ENCODE data around the gene KRT15. TPM values are rescaled to one million over a fixed set of nuclear protein-coding genes. Genes with fewer than 3 reads are reported as not detected.

KRT15 gene
- total and polyA plus RNA-seq, 2 of the 4 experiments (the other 2 are of a cell fraction), result 2.9 to 5.3 TPM

DNA sequence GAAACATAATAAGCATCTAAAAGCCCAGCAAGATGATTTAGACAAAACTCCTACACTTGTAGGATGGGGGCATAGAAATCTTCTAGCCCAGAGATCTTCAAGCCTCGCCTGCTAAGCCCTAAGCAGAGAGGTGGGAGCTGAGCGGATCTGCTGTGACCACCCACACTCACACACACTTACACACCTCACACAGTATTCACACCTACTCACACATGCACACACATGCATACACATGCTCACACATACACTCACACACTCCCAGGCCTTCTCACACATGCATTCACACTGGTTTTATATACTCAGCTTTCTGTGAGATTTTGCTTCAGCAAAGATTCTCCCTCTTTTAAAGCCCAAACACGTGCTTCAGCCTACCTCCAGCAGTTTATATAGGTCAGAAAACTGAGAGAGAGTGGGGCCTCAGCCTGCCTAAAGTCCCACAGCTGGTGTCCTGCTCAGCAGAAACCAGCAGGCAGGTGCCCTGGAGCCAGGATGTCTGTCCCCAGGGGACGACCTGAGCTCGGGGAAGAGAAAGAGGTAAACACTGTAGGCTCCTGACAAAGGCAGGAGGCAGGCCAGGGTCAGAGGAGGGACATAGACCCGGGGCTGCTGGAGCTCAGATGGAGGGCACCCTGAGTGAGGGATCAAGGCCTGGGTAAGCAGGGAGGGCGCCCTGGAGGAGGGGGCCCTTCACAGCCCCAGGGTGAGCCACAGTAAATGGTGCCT lies 21.4 kb upstream of the KRT15 start:
- H3K9me3 ChIP-seq (ENCODE audit: control insufficient read depth, insufficient read depth, low read length), result no peaks in the 10 kb centered on the region
- in situ Hi-C loops (cut with MboI; ENCODE audit: low sequenced_read_pairs) (no loop called here), intact Hi-C loops (cut with micrococcal nuclease) (no loop called here), dilution Hi-C loops (cut with HindIII; ENCODE audit: low sequenced_read_pairs, unreplicated experiment) (no loop called here)
- H2BK20ac ChIP-seq (ENCODE audit: low read depth, low read length), result no peak overlapping the region; the same call in 1 of the 2 replicates
- no peak overlapping the region for H3K27ac ChIP-seq (ENCODE audit: insufficient read depth, low read length)
- H2AK5ac ChIP-seq (ENCODE audit: low read depth, low read length), result peak overlapping the region; percentile 73
- POLR2A ChIA-PET (ENCODE audit: unreplicated experiment), result interaction anchor here (0.6 kb wide), 1 partner anchor 124 kb away, joined by 7 read pairs; no protein-coding TSS in a partner anchor
- H2AK9ac ChIP-seq (replicated peaks; ENCODE audit: low read depth, low read length, poor library complexity), result peak overlapping the region; percentile 38
- no peak overlapping the region for H2BK5ac ChIP-seq (ENCODE audit: low read depth, low read length, poor library complexity, severe bottlenecking)
- H4K91ac ChIP-seq (ENCODE audit: insufficient read depth, low read depth, low read length), result peak overlapping the region; percentile 58
- no peak overlapping the region for H3K4me2 ChIP-seq (ENCODE audit: low read depth, low read length)
- H2AFZ ChIP-seq (replicated peaks; ENCODE audit: low read length, poor library complexity), result peak overlapping the region; percentile 49
- ATAC-seq (ENCODE audit: low read depth), result no peak
- H2BK15ac ChIP-seq (ENCODE audit: low read depth, low read length), result peak overlapping the region; percentile 35; the same call in 1 of the 3 replicates
- peaks cover 11% of the 10 kb centered on the region for H3K9me1 ChIP-seq (ENCODE audit: insufficient read depth, low read length)
- peaks cover 20% of the 10 kb centered on the region for H3K4me1 ChIP-seq (ENCODE audit: control insufficient read depth, insufficient read depth, low read length)
- H4K8ac ChIP-seq (ENCODE audit: low read depth in 2 of 2, low read length in 2 of 2), result no peak overlapping the region; a peak in 1 of 4 replicates
- no peak overlapping the region for H3K4me3 ChIP-seq (ENCODE audit: insufficient read depth, low read depth, low read length)
- no TSS peak for BruUV-seq (replicated peaks)
- H3K4ac ChIP-seq (ENCODE audit: low read depth, low read length), result peak overlapping the region; percentile 46; the same call in 1 of the 2 replicates
- 48% methylated on average over 3 of the region's 7 CpGs; no CpG with 5 or more reads in 1 of the 2 experiments for WGBS, 2 experiments (ENCODE audit: extremely low coverage in 2 of 2, insufficient read length in 1 of 2)
- H3K9ac ChIP-seq (ENCODE audit: low read depth, low read length), result no peak overlapping the region
- H3K56ac ChIP-seq (ENCODE audit: extremely low read depth, insufficient read depth, low read length), result no peak overlapping the region
- no peak overlapping the region for H3K23ac ChIP-seq (ENCODE audit: low read depth, low read length)
- no peak for DNase-seq
- H3K14ac ChIP-seq (replicated peaks; ENCODE audit: low read depth, low read length), result peak overlapping the region; percentile 76
- no peak overlapping the region; the same call in none of the 2 replicates for H3K18ac ChIP-seq (ENCODE audit: low read depth, low read length)
- peak overlapping the region; percentile 32; the same call in 1 of the 2 replicates for H2BK120ac ChIP-seq (ENCODE audit: low read depth, low read length)
- no peak overlapping the region for H4K5ac ChIP-seq (ENCODE audit: low read depth, low read length)
- H3K36me3 ChIP-seq (ENCODE audit: control insufficient read depth, insufficient read depth, low read length), result no peaks in the 10 kb centered on the region
- H4K20me1 ChIP-seq (ENCODE audit: insufficient read depth, low read length), result no peaks in the 10 kb centered on the region
- H3K79me1 ChIP-seq (ENCODE audit: low read depth in 1 of 2, low read length in 2 of 2), result no peaks in the 10 kb centered on the region
- no peaks in the 10 kb centered on the region for H3K27me3 ChIP-seq (ENCODE audit: control insufficient read depth, insufficient read depth, low read length)
- CTCF ChIA-PET, result no interaction called here
- TF ChIP-seq, protein P1, sequence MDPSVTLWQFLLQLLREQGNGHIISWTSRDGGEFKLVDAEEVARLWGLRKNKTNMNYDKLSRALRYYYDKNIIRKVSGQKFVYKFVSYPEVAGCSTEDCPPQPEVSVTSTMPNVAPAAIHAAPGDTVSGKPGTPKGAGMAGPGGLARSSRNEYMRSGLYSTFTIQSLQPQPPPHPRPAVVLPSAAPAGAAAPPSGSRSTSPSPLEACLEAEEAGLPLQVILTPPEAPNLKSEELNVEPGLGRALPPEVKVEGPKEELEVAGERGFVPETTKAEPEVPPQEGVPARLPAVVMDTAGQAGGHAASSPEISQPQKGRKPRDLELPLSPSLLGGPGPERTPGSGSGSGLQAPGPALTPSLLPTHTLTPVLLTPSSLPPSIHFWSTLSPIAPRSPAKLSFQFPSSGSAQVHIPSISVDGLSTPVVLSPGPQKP (IDR thresholded peaks at IDR 0.05; ENCODE audit: borderline replicate concordance, low read depth, low read length), result no peak
- TF ChIP-seq, protein P2, sequence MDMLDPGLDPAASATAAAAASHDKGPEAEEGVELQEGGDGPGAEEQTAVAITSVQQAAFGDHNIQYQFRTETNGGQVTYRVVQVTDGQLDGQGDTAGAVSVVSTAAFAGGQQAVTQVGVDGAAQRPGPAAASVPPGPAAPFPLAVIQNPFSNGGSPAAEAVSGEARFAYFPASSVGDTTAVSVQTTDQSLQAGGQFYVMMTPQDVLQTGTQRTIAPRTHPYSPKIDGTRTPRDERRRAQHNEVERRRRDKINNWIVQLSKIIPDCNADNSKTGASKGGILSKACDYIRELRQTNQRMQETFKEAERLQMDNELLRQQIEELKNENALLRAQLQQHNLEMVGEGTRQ (IDR thresholded peaks at IDR 0.05; ENCODE audit: low read depth, low read length), result no peak
- TF ChIP-seq SMC3 (IDR thresholded peaks at IDR 0.05; ENCODE audit: low read depth, low read length) (no peak), MXI1 (IDR thresholded peaks at IDR 0.05; ENCODE audit: borderline replicate concordance, low read depth, low read length) (no peak), FOS (IDR thresholded peaks at IDR 0.05; ENCODE audit: low read depth, low read length) (no peak), POLR2A (IDR thresholded peaks at IDR 0.05; ENCODE audit: low read depth, low read length) (no peak), MAFK (IDR thresholded peaks at IDR 0.05; ENCODE audit: low read depth, low read length) (no peak), MAZ (IDR thresholded peaks at IDR 0.05; ENCODE audit: borderline replicate concordance, low read depth, low read length) (no peak), BHLHE40 (IDR thresholded peaks at IDR 0.05; ENCODE audit: low read depth, low read length) (no peak), CEBPB (IDR thresholded peaks at IDR 0.05; ENCODE audit: low read depth, low read length) (no peak), CHD1 (IDR thresholded peaks at IDR 0.05; ENCODE audit: low read depth, low read length) (no peak), RFX5 (IDR thresholded peaks at IDR 0.05; ENCODE audit: low read depth, low read length) (no peak), NFE2L2 (IDR thresholded peaks at IDR 0.05; ENCODE audit: low read depth, low read length) (no peak), RAD21 (IDR thresholded peaks at IDR 0.05; ENCODE audit: low read length) (no peak)
- TF ChIP-seq, protein P3, sequence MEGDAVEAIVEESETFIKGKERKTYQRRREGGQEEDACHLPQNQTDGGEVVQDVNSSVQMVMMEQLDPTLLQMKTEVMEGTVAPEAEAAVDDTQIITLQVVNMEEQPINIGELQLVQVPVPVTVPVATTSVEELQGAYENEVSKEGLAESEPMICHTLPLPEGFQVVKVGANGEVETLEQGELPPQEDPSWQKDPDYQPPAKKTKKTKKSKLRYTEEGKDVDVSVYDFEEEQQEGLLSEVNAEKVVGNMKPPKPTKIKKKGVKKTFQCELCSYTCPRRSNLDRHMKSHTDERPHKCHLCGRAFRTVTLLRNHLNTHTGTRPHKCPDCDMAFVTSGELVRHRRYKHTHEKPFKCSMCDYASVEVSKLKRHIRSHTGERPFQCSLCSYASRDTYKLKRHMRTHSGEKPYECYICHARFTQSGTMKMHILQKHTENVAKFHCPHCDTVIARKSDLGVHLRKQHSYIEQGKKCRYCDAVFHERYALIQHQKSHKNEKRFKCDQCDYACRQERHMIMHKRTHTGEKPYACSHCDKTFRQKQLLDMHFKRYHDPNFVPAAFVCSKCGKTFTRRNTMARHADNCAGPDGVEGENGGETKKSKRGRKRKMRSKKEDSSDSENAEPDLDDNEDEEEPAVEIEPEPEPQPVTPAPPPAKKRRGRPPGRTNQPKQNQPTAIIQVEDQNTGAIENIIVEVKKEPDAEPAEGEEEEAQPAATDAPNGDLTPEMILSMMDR (conservative IDR thresholded peaks at IDR 0.05; ENCODE audit: low read depth, low read length), result no peak
